Measurements from ENCODE around the gene B3GNT3. TPM values are rescaled to one million over a fixed set of nuclear protein-coding genes. Genes with fewer than 3 reads are reported as not detected.

B3GNT3 gene
- total and polyA plus RNA-seq, 2 of the 13 experiments (the other 11 are each of a cell fraction or from before 2014, with no cell fraction given) = 0.86 to 4.0 TPM

DNA sequence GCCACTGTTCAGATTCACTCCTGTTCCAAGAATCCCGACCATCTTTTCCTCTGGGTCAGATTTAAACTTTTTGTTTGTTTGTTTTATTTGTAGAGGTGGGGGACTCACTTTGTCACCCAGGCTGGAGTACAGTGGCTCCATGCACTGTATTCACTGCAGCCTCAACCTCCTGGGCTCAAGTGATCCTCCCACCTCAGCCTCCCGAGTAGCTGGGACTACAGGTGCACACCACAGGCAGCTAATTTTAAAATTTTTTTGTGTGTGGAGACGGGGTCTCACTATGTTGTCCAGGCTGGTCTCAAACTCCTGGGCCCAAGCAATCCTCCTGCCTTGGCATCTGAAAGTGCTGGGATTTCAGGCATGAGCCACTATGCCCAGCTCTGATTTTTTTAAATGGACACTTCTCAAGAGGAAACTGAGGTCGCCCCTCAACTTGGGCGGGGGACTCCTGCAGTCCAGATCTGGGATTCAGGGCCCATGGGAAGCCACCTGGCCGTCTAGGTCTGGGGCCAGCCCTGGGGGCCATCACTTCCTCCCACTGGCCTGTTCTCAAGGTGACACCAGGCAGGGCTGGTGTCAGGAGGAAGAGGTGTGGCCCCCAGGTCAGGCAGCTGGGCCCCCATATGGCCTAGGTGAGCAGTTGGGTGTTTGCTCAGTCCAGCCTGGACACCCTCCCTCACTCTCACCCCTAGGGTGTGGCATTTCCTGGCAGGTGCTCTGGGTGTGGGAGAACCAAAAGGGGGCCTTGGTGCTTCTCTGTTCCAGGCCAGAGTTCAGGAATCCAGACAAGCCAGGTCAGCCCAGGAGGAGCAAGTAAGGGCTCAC is 1.3 kb downstream of the B3GNT3 start (continued):
- TF ChIP-seq ZNF777 (CRISPR knock-in tag; IDR thresholded peaks at IDR 0.05) (no peak), ZNF331 (CRISPR knock-in tag; IDR thresholded peaks at IDR 0.05) (no peak), ZNF670 (CRISPR knock-in tag; IDR thresholded peaks at IDR 0.05; ENCODE audit: borderline replicate concordance) (no peak), RFX5 (IDR thresholded peaks at IDR 0.05; ENCODE audit: low read depth, low read length) (no peak), ZNF768 (CRISPR knock-in tag; IDR thresholded peaks at IDR 0.05) (peak; percentile 19; the same call in 1 of the 2 replicates), AHR (CRISPR knock-in tag; IDR thresholded peaks at IDR 0.05) (no peak), ZNF816 (CRISPR knock-in tag; IDR thresholded peaks at IDR 0.05; ENCODE audit: borderline replicate concordance) (no peak), TBL1XR1 (IDR thresholded peaks at IDR 0.05; ENCODE audit: borderline replicate concordance, low read length, partially characterized antibody) (no peak), ZNF326 (CRISPR knock-in tag; IDR thresholded peaks at IDR 0.05; ENCODE audit: borderline replicate concordance) (no peak), FOSL2 (CRISPR knock-in tag; IDR thresholded peaks at IDR 0.05) (peak; percentile 39), MAZ (IDR thresholded peaks at IDR 0.05; ENCODE audit: borderline replicate concordance, low read depth, low read length) (no peak), MAZ (CRISPR knock-in tag; IDR thresholded peaks at IDR 0.05; ENCODE audit: low read depth) (no peak), KDM2A (CRISPR knock-in tag; IDR thresholded peaks at IDR 0.05; ENCODE audit: borderline replicate concordance, low read depth) (no peak), ERF (CRISPR knock-in tag; IDR thresholded peaks at IDR 0.05) (peak; percentile 47; the same call in 1 of the 2 replicates)
- TF ChIP-seq, protein P1, sequence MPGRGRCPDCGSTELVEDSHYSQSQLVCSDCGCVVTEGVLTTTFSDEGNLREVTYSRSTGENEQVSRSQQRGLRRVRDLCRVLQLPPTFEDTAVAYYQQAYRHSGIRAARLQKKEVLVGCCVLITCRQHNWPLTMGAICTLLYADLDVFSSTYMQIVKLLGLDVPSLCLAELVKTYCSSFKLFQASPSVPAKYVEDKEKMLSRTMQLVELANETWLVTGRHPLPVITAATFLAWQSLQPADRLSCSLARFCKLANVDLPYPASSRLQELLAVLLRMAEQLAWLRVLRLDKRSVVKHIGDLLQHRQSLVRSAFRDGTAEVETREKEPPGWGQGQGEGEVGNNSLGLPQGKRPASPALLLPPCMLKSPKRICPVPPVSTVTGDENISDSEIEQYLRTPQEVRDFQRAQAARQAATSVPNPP (CRISPR knock-in tag; IDR thresholded peaks at IDR 0.05) = no peak
- TF ChIP-seq, protein P2, sequence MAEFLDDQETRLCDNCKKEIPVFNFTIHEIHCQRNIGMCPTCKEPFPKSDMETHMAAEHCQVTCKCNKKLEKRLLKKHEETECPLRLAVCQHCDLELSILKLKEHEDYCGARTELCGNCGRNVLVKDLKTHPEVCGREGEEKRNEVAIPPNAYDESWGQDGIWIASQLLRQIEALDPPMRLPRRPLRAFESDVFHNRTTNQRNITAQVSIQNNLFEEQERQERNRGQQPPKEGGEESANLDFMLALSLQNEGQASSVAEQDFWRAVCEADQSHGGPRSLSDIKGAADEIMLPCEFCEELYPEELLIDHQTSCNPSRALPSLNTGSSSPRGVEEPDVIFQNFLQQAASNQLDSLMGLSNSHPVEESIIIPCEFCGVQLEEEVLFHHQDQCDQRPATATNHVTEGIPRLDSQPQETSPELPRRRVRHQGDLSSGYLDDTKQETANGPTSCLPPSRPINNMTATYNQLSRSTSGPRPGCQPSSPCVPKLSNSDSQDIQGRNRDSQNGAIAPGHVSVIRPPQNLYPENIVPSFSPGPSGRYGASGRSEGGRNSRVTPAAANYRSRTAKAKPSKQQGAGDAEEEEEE (CRISPR knock-in tag; IDR thresholded peaks at IDR 0.05; ENCODE audit: borderline replicate concordance) = no peak

Data from HepG2 (cell line).